ENCODE measurements around the gene DBNDD1. TPM values are rescaled to one million over a fixed set of nuclear protein-coding genes. Genes with fewer than 3 reads are reported as not detected.

Gene DBNDD1
- total RNA-seq, 1 donor from 2014 or later: 4.2 TPM

- intact Hi-C loops (cut with DNase I): no loop called here
- ATAC-seq (no peak), DNase-seq (no peak)
- Histone ChIP-seq H3K4me1 (no peaks in the 10 kb centered on the region), H3K9me3 (no peaks in the 10 kb centered on the region), H3K27ac (no peak overlapping the region), H3K27me3 (ENCODE audit: low read depth) (no peaks in the 10 kb centered on the region), H3K36me3 (peaks cover 70% of the 10 kb centered on the region), H3K4me3 (no peak overlapping the region)
- TF ChIP-seq, protein P1, sequence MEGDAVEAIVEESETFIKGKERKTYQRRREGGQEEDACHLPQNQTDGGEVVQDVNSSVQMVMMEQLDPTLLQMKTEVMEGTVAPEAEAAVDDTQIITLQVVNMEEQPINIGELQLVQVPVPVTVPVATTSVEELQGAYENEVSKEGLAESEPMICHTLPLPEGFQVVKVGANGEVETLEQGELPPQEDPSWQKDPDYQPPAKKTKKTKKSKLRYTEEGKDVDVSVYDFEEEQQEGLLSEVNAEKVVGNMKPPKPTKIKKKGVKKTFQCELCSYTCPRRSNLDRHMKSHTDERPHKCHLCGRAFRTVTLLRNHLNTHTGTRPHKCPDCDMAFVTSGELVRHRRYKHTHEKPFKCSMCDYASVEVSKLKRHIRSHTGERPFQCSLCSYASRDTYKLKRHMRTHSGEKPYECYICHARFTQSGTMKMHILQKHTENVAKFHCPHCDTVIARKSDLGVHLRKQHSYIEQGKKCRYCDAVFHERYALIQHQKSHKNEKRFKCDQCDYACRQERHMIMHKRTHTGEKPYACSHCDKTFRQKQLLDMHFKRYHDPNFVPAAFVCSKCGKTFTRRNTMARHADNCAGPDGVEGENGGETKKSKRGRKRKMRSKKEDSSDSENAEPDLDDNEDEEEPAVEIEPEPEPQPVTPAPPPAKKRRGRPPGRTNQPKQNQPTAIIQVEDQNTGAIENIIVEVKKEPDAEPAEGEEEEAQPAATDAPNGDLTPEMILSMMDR (IDR thresholded peaks at IDR 0.05): no peak
Measured at GRCh38 chr16:89993377-89993776, 25.9 kb downstream of the DBNDD1 start.

DNA sequence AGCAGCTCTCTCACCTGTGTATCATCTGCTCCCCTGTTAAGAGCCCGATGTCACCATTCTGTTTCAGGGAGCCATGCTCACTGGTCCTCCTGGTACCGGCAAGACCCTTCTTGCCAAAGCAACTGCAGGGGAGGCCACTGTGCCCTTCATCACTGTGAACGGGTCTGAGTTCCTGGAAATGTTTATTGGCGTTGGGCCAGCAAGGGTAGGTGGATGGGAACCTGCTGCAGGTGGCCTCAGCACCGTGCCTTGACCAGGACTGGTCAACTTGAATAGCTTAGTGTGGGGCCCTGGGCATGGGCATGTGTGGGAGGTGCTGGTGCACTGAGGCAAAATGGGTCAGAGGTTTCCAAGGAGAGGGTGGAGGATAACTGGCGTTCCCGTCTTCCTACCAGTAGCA, 28.5 kb downstream of the DBNDD1 start:
- Histone ChIP-seq H3K4me1 (no peaks in the 10 kb centered on the region), H3K27ac (no peak overlapping the region), H3K27me3 (ENCODE audit: low read depth) (no peaks in the 10 kb centered on the region), H3K4me3 (no peak overlapping the region), H3K9me3 (no peaks in the 10 kb centered on the region), H3K36me3 (peaks cover 81% of the 10 kb centered on the region)
- ATAC-seq (no peak), DNase-seq (no peak)
- intact Hi-C loops (cut with DNase I): no loop called here
- TF ChIP-seq, protein P1 (IDR thresholded peaks at IDR 0.05): no peak

DNA sequence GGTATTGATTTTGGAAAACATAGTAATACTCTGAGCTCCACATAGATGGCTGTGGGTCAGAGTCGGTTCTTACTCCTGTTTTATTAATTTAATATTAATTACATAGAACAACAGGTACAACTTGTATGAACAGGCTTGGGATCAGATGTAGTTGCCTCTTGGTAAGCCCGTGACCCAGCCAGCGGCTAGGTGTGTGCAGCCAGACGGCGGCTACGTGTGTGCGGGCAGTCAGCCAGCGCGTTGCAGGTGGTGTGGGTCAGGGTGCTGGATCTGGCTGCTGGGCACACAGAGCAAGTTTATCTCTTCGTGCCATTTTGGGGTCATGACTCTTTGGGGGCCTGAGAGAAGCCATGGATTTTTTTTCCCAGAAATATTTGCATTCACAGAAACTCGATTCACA, 30.3 kb downstream of the DBNDD1 start:
- H3K4me3 ChIP-seq: no peak overlapping the region
- DNase-seq (no peak), ATAC-seq (no peak)
- no peaks in the 10 kb centered on the region for H3K4me1 ChIP-seq
- intact Hi-C loops (cut with DNase I): no loop called here
- no peak overlapping the region for H3K27ac ChIP-seq
- TF ChIP-seq, protein P1 (IDR thresholded peaks at IDR 0.05): no peak
- no peaks in the 10 kb centered on the region for H3K9me3 ChIP-seq
- peaks cover 90% of the 10 kb centered on the region for H3K36me3 ChIP-seq
- H3K27me3 ChIP-seq (ENCODE audit: low read depth): no peaks in the 10 kb centered on the region

DNA sequence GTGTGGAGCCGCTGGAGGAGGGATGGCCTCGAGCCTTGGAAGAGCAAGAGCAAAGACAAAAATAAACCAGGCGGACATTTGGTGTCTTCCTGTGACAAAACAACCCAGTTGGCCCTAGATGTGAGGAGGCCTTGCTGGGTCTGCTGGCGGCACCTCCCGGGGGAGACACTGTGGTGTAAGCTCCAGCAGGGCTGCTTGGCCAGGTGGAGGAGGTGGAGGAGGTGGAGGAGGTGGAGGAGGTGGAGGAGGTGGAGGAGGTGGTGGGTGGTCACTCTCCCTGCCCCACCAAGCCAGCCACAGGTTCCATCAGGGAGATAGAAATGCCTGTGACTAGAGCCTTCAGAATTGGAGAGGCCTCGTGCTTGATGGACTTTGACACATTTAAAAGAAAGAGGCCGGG, 32.1 kb downstream of the DBNDD1 start:
- H3K4me3 ChIP-seq: no peak overlapping the region
- no peak for DNase-seq
- TF ChIP-seq, protein P1 (IDR thresholded peaks at IDR 0.05): no peak

DNA sequence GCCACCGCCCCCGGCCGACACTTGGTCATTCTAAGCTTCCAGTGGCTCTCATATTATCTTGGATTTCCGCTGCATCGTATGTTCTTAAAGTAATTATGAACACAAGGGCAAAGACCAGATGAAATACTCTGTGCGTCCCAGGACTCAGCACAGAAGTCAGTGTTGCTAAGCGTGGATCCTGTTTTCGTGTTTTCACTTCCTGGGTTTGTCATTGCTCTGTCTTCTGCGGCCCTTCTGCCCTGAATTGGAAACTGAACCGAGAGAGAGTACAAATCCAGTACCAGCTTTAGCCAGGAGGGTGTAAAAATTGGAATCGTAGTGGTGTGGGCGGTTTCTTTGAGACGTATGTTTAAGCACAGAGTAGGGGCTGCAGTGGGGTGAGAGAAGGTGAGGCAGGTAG, 32.7 kb downstream of the DBNDD1 start:
- H3K36me3 ChIP-seq: peaks cover 90% of the 10 kb centered on the region
- ATAC-seq: no peak
- TF ChIP-seq, protein P1 (IDR thresholded peaks at IDR 0.05): no peak

More for the DNA sequence above, 32.1 kb downstream of the DBNDD1 start:
- H3K27ac ChIP-seq: no peak overlapping the region
- intact Hi-C loops (cut with DNase I): no loop called here
- no peak for ATAC-seq
- peaks cover 90% of the 10 kb centered on the region for H3K36me3 ChIP-seq
- no peaks in the 10 kb centered on the region for H3K9me3 ChIP-seq
- H3K27me3 ChIP-seq (ENCODE audit: low read depth): no peaks in the 10 kb centered on the region
- H3K4me1 ChIP-seq: no peaks in the 10 kb centered on the region

GRCh38 chr16:89985219-89985618, 34.0 kb downstream of the DBNDD1 start:
- no peaks in the 10 kb centered on the region for H3K27me3 ChIP-seq (ENCODE audit: low read depth)
- DNase-seq (no peak), ATAC-seq (no peak)
- no peak overlapping the region for H3K27ac ChIP-seq
- H3K4me3 ChIP-seq: no peak overlapping the region
- peaks cover 90% of the 10 kb centered on the region for H3K36me3 ChIP-seq
- intact Hi-C loops (cut with DNase I): no loop called here
- TF ChIP-seq, protein P1 (IDR thresholded peaks at IDR 0.05): no peak
- H3K4me1 ChIP-seq: no peaks in the 10 kb centered on the region
- H3K9me3 ChIP-seq: no peaks in the 10 kb centered on the region

More for the DNA sequence above, 32.7 kb downstream of the DBNDD1 start:
- Histone ChIP-seq H3K9me3 (no peaks in the 10 kb centered on the region), H3K27ac (no peak overlapping the region), H3K4me1 (no peaks in the 10 kb centered on the region), H3K4me3 (no peak overlapping the region), H3K27me3 (ENCODE audit: low read depth) (no peaks in the 10 kb centered on the region)
- no peak for DNase-seq
- intact Hi-C loops (cut with DNase I): no loop called here
